ENCODE measurements around the gene ZFAND3.

ZFAND3 gene

DNA sequence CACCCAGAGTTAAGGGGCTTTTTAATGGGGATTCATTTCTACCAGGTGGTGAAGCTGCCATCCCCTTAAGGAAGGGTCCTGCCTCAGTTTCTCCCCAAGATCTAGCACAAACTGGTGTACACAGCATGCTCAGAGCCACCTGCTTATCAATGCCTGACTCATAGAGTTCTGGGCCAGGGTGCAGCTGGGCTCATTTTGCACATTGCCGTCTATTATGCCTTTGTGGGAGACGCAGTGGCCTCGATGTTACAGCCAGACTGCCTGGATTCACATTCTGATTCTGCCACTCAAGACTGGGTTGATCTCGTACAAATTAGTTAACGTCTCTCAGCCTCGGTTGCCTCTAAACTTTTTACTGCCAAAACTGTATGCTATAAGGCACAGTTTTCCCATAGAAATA lies 365.7 kb downstream of the ZFAND3 start:
- ATAC-seq (ENCODE audit: low read depth) (no peak), DNase-seq (ENCODE audit: low spot score in 2 of 2) (no peak)
- no peak overlapping the region for H3K27ac Mint-ChIP-seq
- H3K9me3 Mint-ChIP-seq, result no peaks in the 10 kb centered on the region
- no peak overlapping the region for H3K4me3 Mint-ChIP-seq
- peaks cover 6% of the 10 kb centered on the region for H3K4me1 Mint-ChIP-seq
- H3K36me3 Mint-ChIP-seq, result peaks cover 32% of the 10 kb centered on the region
- H3K27me3 Mint-ChIP-seq, result no peaks in the 10 kb centered on the region

GRCh38 chr6:38185752-38186151 lies 366.2 kb downstream of the ZFAND3 start:
- Mint-ChIP-seq H3K4me3 (no peak overlapping the region), H3K4me1 (peaks cover 6% of the 10 kb centered on the region), H3K36me3 (peaks cover 32% of the 10 kb centered on the region), H3K9me3 (no peaks in the 10 kb centered on the region), H3K27ac (no peak overlapping the region), H3K27me3 (no peaks in the 10 kb centered on the region)
- ATAC-seq (ENCODE audit: low read depth) (no peak), DNase-seq (ENCODE audit: low spot score in 2 of 2) (no peak)

DNA sequence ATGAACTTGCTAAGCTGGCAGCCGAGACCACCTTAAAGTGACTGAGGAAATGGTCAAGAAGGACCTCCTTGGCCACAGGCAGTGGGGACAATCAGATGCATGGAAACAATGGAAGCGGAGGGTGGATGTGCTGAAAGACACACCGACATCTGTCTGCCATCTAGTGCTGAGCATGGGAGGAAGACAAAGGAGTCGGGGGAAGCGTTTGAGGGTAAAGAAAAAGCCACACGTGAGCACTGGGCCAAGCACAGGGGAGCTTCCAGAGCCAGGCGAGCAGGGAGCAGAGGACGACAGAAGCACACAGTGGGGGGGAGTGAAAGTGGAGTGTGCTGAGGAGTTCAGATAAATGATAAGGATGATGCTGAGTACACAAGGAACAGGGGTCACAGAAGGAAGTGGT lies 367.8 kb downstream of the ZFAND3 start:
- H3K4me1 Mint-ChIP-seq, result peaks cover 4% of the 10 kb centered on the region
- no peak overlapping the region for H3K27ac Mint-ChIP-seq
- peaks cover 32% of the 10 kb centered on the region for H3K36me3 Mint-ChIP-seq
- DNase-seq (ENCODE audit: low spot score in 2 of 2), result no peak
- no peaks in the 10 kb centered on the region for H3K9me3 Mint-ChIP-seq
- H3K4me3 Mint-ChIP-seq, result no peak overlapping the region
- H3K27me3 Mint-ChIP-seq, result no peaks in the 10 kb centered on the region
- no peak for ATAC-seq (ENCODE audit: low read depth)

GRCh38 chr6:38187811-38188590 lies 368.5 kb downstream of the ZFAND3 start:
- H3K4me3 Mint-ChIP-seq, result no peak overlapping the region
- ATAC-seq (ENCODE audit: low read depth), result no peak
- no peaks in the 10 kb centered on the region for H3K9me3 Mint-ChIP-seq
- no peak for DNase-seq (ENCODE audit: low spot score in 2 of 2)
- peaks cover 4% of the 10 kb centered on the region for H3K4me1 Mint-ChIP-seq
- peaks cover 32% of the 10 kb centered on the region for H3K36me3 Mint-ChIP-seq
- no peaks in the 10 kb centered on the region for H3K27me3 Mint-ChIP-seq
- H3K27ac Mint-ChIP-seq, result no peak overlapping the region

- H3K4me1 Mint-ChIP-seq, result no peaks in the 10 kb centered on the region
- H3K4me3 Mint-ChIP-seq, result no peak overlapping the region
- peaks cover 30% of the 10 kb centered on the region for H3K36me3 Mint-ChIP-seq
- DNase-seq (ENCODE audit: low spot score in 2 of 2), result no peak
- ATAC-seq (ENCODE audit: low read depth), result no peak
- peak overlapping the region; percentile 38 for H3K27ac Mint-ChIP-seq
- H3K27me3 Mint-ChIP-seq, result no peaks in the 10 kb centered on the region
- H3K9me3 Mint-ChIP-seq, result no peaks in the 10 kb centered on the region
These were observed 369.3 kb downstream of the ZFAND3 start for GRCh38 chr6:38188677-38189335.

GRCh38 chr6:38191418-38191817 lies 371.9 kb downstream of the ZFAND3 start:
- Mint-ChIP-seq H3K4me3 (no peak overlapping the region), H3K36me3 (peaks cover 24% of the 10 kb centered on the region), H3K9me3 (no peaks in the 10 kb centered on the region), H3K27me3 (no peaks in the 10 kb centered on the region), H3K4me1 (no peaks in the 10 kb centered on the region), H3K27ac (no peak overlapping the region)
- no peak for ATAC-seq (ENCODE audit: low read depth)
- no peak for DNase-seq (ENCODE audit: low spot score in 2 of 2)

GRCh38 chr6:38192011-38192410 lies 372.5 kb downstream of the ZFAND3 start:
- Mint-ChIP-seq H3K27me3 (no peaks in the 10 kb centered on the region), H3K9me3 (no peaks in the 10 kb centered on the region), H3K27ac (no peak overlapping the region), H3K4me3 (no peak overlapping the region), H3K36me3 (peaks cover 22% of the 10 kb centered on the region), H3K4me1 (no peaks in the 10 kb centered on the region)
- DNase-seq (ENCODE audit: low spot score in 2 of 2) (no peak), ATAC-seq (ENCODE audit: low read depth) (no peak)

- no peaks in the 10 kb centered on the region for H3K27me3 Mint-ChIP-seq
- no peak overlapping the region for H3K27ac Mint-ChIP-seq
- no peak for DNase-seq (ENCODE audit: low spot score in 2 of 2)
- no peak for ATAC-seq (ENCODE audit: low read depth)
- H3K36me3 Mint-ChIP-seq, result peaks cover 18% of the 10 kb centered on the region
- H3K9me3 Mint-ChIP-seq, result no peaks in the 10 kb centered on the region
- no peak overlapping the region for H3K4me3 Mint-ChIP-seq
- H3K4me1 Mint-ChIP-seq, result no peaks in the 10 kb centered on the region
These were observed 373.0 kb downstream of the ZFAND3 start for GRCh38 chr6:38192487-38192886.

DNA sequence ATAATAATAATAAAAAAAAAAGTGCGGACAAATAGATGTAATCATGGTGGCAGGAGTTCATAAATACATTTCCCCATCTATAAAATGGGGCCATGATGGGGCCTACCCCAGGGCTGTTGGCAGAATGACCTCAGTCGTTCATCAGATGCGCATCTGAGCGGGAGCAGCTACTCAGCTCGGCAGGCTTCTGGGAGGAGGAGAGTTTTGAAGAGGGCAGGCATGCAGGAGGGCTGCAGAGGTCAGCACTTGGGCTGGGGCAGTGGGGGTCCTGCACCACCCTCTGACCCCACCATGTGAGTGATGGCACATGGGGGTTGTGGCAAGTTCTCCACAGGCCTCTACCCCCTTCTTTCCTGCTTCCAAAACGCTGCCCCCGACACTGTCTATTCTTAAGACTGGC lies 373.5 kb downstream of the ZFAND3 start:
- no peaks in the 10 kb centered on the region for H3K4me1 Mint-ChIP-seq
- peaks cover 18% of the 10 kb centered on the region for H3K36me3 Mint-ChIP-seq
- DNase-seq (ENCODE audit: low spot score in 2 of 2) (no peak), ATAC-seq (ENCODE audit: low read depth) (no peak)
- no peak overlapping the region for H3K4me3 Mint-ChIP-seq
- H3K27me3 Mint-ChIP-seq, result no peaks in the 10 kb centered on the region
- no peaks in the 10 kb centered on the region for H3K9me3 Mint-ChIP-seq
- H3K27ac Mint-ChIP-seq, result no peak overlapping the region

- Mint-ChIP-seq H3K4me1 (no peaks in the 10 kb centered on the region), H3K36me3 (peaks cover 15% of the 10 kb centered on the region), H3K9me3 (no peaks in the 10 kb centered on the region), H3K4me3 (no peak overlapping the region), H3K27ac (no peak overlapping the region), H3K27me3 (no peaks in the 10 kb centered on the region)
- DNase-seq (ENCODE audit: low spot score in 2 of 2) (no peak), ATAC-seq (ENCODE audit: low read depth) (no peak)
These were observed 374.2 kb downstream of the ZFAND3 start for GRCh38 chr6:38193481-38194281.

GRCh38 chr6:38194282-38194572 lies 374.7 kb downstream of the ZFAND3 start:
- no peak for ATAC-seq (ENCODE audit: low read depth)
- no peaks in the 10 kb centered on the region for H3K4me1 Mint-ChIP-seq
- no peaks in the 10 kb centered on the region for H3K9me3 Mint-ChIP-seq
- H3K27me3 Mint-ChIP-seq, result no peaks in the 10 kb centered on the region
- H3K27ac Mint-ChIP-seq, result no peak overlapping the region
- DNase-seq (ENCODE audit: low spot score in 2 of 2), result no peak
- peaks cover 12% of the 10 kb centered on the region for H3K36me3 Mint-ChIP-seq
- H3K4me3 Mint-ChIP-seq, result no peak overlapping the region

DNA sequence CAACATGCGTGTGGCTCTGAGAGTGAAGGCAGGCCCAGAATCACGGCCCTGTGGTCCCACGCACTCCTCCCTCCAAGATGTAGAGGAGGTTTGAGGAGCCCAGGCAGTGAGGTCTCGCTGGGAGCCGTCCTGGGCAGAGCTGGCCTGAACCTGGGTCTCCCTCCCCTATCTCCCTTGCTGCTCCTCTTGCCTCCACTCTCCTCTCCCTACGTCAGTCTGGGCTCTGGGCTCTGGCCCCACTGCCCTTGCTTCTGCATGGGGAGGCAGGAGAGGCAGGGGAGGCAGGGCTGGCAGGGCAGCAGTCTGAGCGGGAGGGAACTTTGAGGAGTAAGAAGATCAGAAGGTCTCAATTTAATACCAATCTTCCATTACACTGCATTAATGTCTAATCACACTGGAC lies 375.1 kb downstream of the ZFAND3 start:
- H3K27ac Mint-ChIP-seq, result no peak overlapping the region
- peaks cover 11% of the 10 kb centered on the region for H3K36me3 Mint-ChIP-seq
- ATAC-seq (ENCODE audit: low read depth) (no peak), DNase-seq (ENCODE audit: low spot score in 2 of 2) (no peak)
- no peak overlapping the region for H3K4me3 Mint-ChIP-seq
- H3K4me1 Mint-ChIP-seq, result no peaks in the 10 kb centered on the region
- no peaks in the 10 kb centered on the region for H3K9me3 Mint-ChIP-seq
- no peaks in the 10 kb centered on the region for H3K27me3 Mint-ChIP-seq

DNA sequence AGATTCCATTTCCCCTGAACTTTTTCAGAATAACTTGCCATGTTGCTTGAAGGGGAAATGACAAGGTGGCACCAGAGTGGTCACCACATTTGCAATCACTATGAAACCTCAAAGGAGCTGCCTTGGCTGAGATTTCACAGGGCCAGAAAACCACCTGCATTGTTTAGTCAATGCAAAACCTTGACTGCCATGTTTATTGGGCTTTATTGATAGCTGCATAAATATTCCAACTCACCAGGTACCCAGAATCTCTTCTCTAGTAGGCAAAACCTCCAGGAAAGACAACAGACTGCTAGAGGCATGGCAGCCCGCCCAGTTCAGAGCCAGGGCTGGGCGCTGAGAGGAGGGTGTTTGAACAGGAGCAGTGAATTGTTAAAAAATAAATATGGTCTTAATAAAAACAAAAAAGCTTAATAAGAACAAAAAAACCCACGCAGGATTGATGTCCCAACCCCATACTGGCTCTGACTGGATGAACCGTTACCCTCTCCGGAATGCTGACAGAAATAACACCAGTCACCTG lies 375.6 kb downstream of the ZFAND3 start:
- Mint-ChIP-seq H3K27ac (no peak overlapping the region), H3K36me3 (peaks cover 11% of the 10 kb centered on the region), H3K9me3 (no peaks in the 10 kb centered on the region), H3K4me1 (no peaks in the 10 kb centered on the region), H3K27me3 (no peaks in the 10 kb centered on the region), H3K4me3 (no peak overlapping the region)
- DNase-seq (ENCODE audit: low spot score in 2 of 2) (no peak), ATAC-seq (ENCODE audit: low read depth) (no peak)

DNA sequence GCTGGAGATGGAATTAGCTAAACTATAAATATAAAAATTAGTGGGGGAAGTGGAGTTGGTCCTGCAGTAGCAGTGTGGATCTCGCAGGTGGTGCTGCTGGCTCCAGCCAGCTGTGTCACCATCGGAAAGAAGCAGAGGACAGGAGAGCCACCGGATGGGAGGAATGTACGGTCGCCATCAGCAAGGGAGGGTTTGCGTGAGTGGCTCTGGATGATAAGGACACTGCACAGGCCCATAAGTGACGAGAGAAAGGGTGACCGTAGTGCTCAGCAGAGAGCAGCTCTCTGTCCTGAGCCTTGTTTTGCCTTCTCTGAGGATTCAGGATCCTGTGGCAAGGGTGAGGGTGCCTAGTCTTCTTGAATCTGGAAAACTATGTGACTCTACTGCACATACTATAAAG lies 378.7 kb downstream of the ZFAND3 start:
- H3K4me1 Mint-ChIP-seq, result peaks cover 7% of the 10 kb centered on the region
- no peak overlapping the region for H3K4me3 Mint-ChIP-seq
- no peak for ATAC-seq (ENCODE audit: low read depth)
- no peak overlapping the region for H3K27ac Mint-ChIP-seq
- peaks cover 15% of the 10 kb centered on the region for H3K36me3 Mint-ChIP-seq
- no peak for DNase-seq (ENCODE audit: low spot score in 2 of 2)
- peaks cover 4% of the 10 kb centered on the region for H3K9me3 Mint-ChIP-seq
- no peaks in the 10 kb centered on the region for H3K27me3 Mint-ChIP-seq

All from memory B cell (primary cell).